ENCODE results near the gene BPNT1.

Gene BPNT1

GRCh38 chr1:220089650-220090556 lies at the start of gene BPNT1:
Gene BPNT1, minus strand, starts transcription at chr1:220089788. Its CDS starts 9,942 bp downstream, at chr1:220079846.
- Mint-ChIP-seq H3K4me3 (peak within 1 kb of the TSS; percentile 91 to 94 (median 94)), H3K27me3 (ENCODE audit: low read depth) (no peaks in the 10 kb centered on the region), H3K36me3 (ENCODE audit: low read depth) (peaks cover 5% of the 10 kb centered on the region), H3K9me3 (no peaks in the 10 kb centered on the region), H3K27ac (peak within 1 kb of the TSS; percentile 62 to 85 (median 84)), H3K4me1 (peaks cover 5% of the 10 kb centered on the region)
- no peak for TF ChIP-seq CTCF (IDR thresholded peaks at IDR 0.05; ENCODE audit: unreplicated experiment in 3 of 3)

- no peaks in the 10 kb centered on the region for H3K9me3 Mint-ChIP-seq
Measured at GRCh38 chr1:220137019-220137786, 47.6 kb upstream of the BPNT1 start.

GRCh38 chr1:220135755-220136154 lies 46.2 kb upstream of the BPNT1 start:
- H3K27me3 Mint-ChIP-seq (ENCODE audit: low read depth), result no peaks in the 10 kb centered on the region
- no peak overlapping the region for H3K27ac Mint-ChIP-seq
- H3K36me3 Mint-ChIP-seq (ENCODE audit: low read depth), result peaks cover 71% of the 10 kb centered on the region
- H3K4me1 Mint-ChIP-seq, result no peaks in the 10 kb centered on the region
- H3K4me3 Mint-ChIP-seq, result no peak overlapping the region
- no peak for TF ChIP-seq CTCF (IDR thresholded peaks at IDR 0.05; ENCODE audit: unreplicated experiment in 3 of 3)
- no peaks in the 10 kb centered on the region for H3K9me3 Mint-ChIP-seq

More at GRCh38 chr1:220137019-220137786, 47.6 kb upstream of the BPNT1 start:
- H3K27me3 Mint-ChIP-seq (ENCODE audit: low read depth), result no peaks in the 10 kb centered on the region
- H3K27ac Mint-ChIP-seq, result no peak overlapping the region
- no peaks in the 10 kb centered on the region for H3K4me1 Mint-ChIP-seq
- TF ChIP-seq CTCF (IDR thresholded peaks at IDR 0.05; ENCODE audit: unreplicated experiment in 3 of 3), result no peak
- no peak overlapping the region for H3K4me3 Mint-ChIP-seq
- peaks cover 80% of the 10 kb centered on the region for H3K36me3 Mint-ChIP-seq (ENCODE audit: low read depth)

- no peak overlapping the region for H3K27ac Mint-ChIP-seq
- TF ChIP-seq CTCF (IDR thresholded peaks at IDR 0.05; ENCODE audit: unreplicated experiment in 3 of 3), result no peak
- peaks cover 74% of the 10 kb centered on the region for H3K36me3 Mint-ChIP-seq (ENCODE audit: low read depth)
- H3K4me1 Mint-ChIP-seq, result no peaks in the 10 kb centered on the region
- no peak overlapping the region for H3K4me3 Mint-ChIP-seq
- no peaks in the 10 kb centered on the region for H3K9me3 Mint-ChIP-seq
- no peaks in the 10 kb centered on the region for H3K27me3 Mint-ChIP-seq (ENCODE audit: low read depth)
Measured at GRCh38 chr1:220129479-220130210, 40.1 kb upstream of the BPNT1 start.

GRCh38 chr1:220127076-220127475 lies 37.5 kb upstream of the BPNT1 start:
- no peaks in the 10 kb centered on the region for H3K27me3 Mint-ChIP-seq (ENCODE audit: low read depth)
- H3K9me3 Mint-ChIP-seq, result no peaks in the 10 kb centered on the region
- H3K4me3 Mint-ChIP-seq, result no peak overlapping the region
- H3K36me3 Mint-ChIP-seq (ENCODE audit: low read depth), result peaks cover 55% of the 10 kb centered on the region
- no peaks in the 10 kb centered on the region for H3K4me1 Mint-ChIP-seq
- TF ChIP-seq CTCF (IDR thresholded peaks at IDR 0.05; ENCODE audit: unreplicated experiment in 3 of 3), result no peak
- H3K27ac Mint-ChIP-seq, result no peak overlapping the region

Measured in nephron (organoid).